Measurements from ENCODE around the gene GALNT17.

- TF ChIP-seq POLR2AphosphoS5 (IDR thresholded peaks at IDR 0.05): no peak
- no peak for TF ChIP-seq CTCF (IDR thresholded peaks at IDR 0.05)
- TF ChIP-seq POLR2A (IDR thresholded peaks at IDR 0.05): no peak
Measured at GRCh38 chr7:71477441-71477840, 345.5 kb downstream of the GALNT17 start.

Data from upper lobe of left lung (tissue), 4 donors.